ENCODE results near the gene XYLT2. TPM values are rescaled to one million over a fixed set of nuclear protein-coding genes. Genes with fewer than 3 reads are reported as not detected.

The XYLT2 gene
- total RNA-seq, 1 donor from 2014 or later: 21.4 TPM

DNA sequence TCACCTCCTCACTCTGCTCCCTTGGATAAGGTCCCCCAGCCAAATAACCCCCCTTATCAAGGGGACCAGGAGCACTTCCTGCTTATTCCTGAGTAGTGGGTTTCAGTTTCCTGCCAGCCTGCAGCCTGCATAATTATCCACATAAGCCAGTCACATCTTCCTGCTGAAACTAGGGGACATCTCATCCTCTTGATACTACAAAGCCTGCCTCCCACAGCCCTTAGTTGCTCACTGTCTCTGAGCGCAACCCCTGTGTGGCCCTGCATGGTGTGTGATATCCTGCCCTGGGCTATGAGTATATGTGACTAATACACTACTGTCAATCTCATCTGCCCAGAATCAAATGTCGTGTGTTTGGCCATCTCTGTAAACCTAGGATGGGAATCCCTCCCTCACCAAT lies 8.0 kb upstream of the XYLT2 start:
- CTCF ChIA-PET: no interaction called here
- TF ChIP-seq, protein P1, sequence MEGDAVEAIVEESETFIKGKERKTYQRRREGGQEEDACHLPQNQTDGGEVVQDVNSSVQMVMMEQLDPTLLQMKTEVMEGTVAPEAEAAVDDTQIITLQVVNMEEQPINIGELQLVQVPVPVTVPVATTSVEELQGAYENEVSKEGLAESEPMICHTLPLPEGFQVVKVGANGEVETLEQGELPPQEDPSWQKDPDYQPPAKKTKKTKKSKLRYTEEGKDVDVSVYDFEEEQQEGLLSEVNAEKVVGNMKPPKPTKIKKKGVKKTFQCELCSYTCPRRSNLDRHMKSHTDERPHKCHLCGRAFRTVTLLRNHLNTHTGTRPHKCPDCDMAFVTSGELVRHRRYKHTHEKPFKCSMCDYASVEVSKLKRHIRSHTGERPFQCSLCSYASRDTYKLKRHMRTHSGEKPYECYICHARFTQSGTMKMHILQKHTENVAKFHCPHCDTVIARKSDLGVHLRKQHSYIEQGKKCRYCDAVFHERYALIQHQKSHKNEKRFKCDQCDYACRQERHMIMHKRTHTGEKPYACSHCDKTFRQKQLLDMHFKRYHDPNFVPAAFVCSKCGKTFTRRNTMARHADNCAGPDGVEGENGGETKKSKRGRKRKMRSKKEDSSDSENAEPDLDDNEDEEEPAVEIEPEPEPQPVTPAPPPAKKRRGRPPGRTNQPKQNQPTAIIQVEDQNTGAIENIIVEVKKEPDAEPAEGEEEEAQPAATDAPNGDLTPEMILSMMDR (IDR thresholded peaks at IDR 0.05): no peak
- POLR2A ChIA-PET: no interaction called here

DNA sequence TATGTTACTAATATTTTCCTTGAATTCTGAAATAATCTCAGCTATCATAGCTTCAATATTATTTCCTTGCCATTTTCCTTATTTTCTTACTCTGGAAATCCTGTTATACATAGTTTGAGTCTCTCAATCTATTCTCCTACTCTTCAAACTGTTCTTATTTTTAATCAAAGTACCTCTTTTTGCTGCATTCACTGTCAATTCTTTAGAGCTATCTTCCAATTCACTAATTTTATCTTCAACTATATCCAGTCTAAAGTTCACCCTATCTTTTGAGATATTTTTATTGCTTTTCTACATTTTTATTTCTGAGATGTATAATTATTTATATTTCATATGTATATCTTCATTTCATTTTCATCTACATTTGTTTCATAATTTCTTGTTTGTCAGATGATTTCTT lies 7.3 kb upstream of the XYLT2 start:
- ATAC-seq (ENCODE audit: low read depth): no peak
- Mint-ChIP-seq H3K27me3 (peaks cover 2% of the 10 kb centered on the region), H3K9me3 (peaks cover 12% of the 10 kb centered on the region), H3K27ac (no peak overlapping the region), H3K4me1 (peaks cover 1% of the 10 kb centered on the region), H3K36me3 (ENCODE audit: low read depth) (no peaks in the 10 kb centered on the region), H3K4me3 (no peak overlapping the region)
- ChIA-PET CTCF (no interaction called here), POLR2A (interaction anchor here (1.0 kb wide), 1 partner anchor 18 kb away, joined by 3 read pairs; no protein-coding TSS in a partner anchor)
- intact Hi-C loops (cut with micrococcal nuclease): no loop called here
- TF ChIP-seq, protein P1 (IDR thresholded peaks at IDR 0.05): no peak
- DNase-seq: no peak

More for the DNA sequence above, 8.0 kb upstream of the XYLT2 start:
- H3K27me3 Mint-ChIP-seq: peaks cover 4% of the 10 kb centered on the region
- intact Hi-C loops (cut with micrococcal nuclease): no loop called here
- H3K36me3 Mint-ChIP-seq (ENCODE audit: low read depth): no peaks in the 10 kb centered on the region
- no peak overlapping the region for H3K4me3 Mint-ChIP-seq
- peaks cover 1% of the 10 kb centered on the region for H3K4me1 Mint-ChIP-seq
- H3K27ac Mint-ChIP-seq: no peak overlapping the region
- DNase-seq (no peak), ATAC-seq (ENCODE audit: low read depth) (no peak)
- H3K9me3 Mint-ChIP-seq: peaks cover 12% of the 10 kb centered on the region

DNA sequence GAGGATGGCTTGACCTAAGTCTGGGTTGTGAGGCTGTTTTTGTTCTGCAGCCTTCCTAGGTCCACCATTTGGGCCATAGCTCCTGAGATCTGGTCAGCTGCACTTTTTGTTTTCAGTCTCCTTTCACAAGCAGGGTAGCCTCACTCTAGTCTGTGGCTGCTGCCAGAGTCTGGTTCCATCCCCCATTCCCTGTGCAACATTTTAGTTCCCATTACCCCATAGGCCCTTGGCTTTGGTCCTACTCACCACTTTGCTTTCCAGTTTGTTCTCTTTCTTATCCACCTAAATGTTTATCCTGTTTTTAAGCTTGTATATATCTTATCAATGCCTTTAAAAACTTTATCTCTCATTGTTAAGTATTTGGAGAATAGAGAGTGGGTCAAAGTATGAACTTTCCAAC lies 6.5 kb upstream of the XYLT2 start:
- Mint-ChIP-seq H3K4me3 (no peak overlapping the region), H3K36me3 (ENCODE audit: low read depth) (no peaks in the 10 kb centered on the region), H3K27ac (no peak overlapping the region), H3K9me3 (peaks cover 12% of the 10 kb centered on the region), H3K4me1 (no peaks in the 10 kb centered on the region), H3K27me3 (no peaks in the 10 kb centered on the region)
- intact Hi-C loops (cut with micrococcal nuclease): no loop called here
- CTCF ChIA-PET: no interaction called here
- DNase-seq (no peak), ATAC-seq (ENCODE audit: low read depth) (no peak)
- POLR2A ChIA-PET: interaction anchor here (1.0 kb wide), 1 partner anchor 19 kb away, joined by 3 read pairs; no protein-coding TSS in a partner anchor
- TF ChIP-seq, protein P1 (IDR thresholded peaks at IDR 0.05): no peak

DNA sequence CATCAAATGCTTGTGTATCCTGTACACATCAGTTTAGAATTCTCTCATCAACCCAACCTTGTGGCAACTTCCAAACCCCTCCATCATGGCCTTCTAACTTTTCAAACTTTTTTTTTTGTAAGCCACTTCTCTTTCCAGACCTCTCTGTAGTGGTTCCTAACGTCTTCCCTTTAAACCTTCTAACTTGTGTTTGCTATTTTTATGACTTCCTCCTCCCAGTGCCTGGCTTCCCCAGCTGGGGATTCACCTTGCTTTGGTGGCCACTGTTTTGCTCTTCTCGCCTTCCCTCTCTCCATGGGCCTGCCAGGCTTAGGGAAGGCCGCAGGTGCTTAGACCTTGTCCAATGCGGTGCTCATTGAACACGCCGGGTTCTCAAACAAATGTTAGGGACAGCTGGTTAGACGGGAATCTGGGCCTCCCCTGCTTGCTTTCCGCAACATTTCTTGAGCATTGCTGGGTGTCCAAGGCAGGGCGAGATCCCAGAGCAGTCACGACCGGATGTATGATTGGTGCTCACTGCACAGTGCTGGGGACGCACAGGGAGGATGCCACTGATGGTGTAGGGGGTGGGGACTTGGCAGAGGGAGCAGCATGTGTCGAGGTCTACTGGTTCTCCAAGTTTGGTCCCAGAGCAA lies 1.1 kb upstream of the XYLT2 start:
- Mint-ChIP-seq H3K27me3 (no peaks in the 10 kb centered on the region), H3K4me3 (peak overlapping the region; percentile 78), H3K27ac (no peak overlapping the region), H3K9me3 (no peaks in the 10 kb centered on the region), H3K36me3 (ENCODE audit: low read depth) (peaks cover 1% of the 10 kb centered on the region), H3K4me1 (peaks cover 24% of the 10 kb centered on the region)
- TF ChIP-seq, protein P1 (IDR thresholded peaks at IDR 0.05): no peak
- intact Hi-C loops (cut with micrococcal nuclease): loop anchor here (1.0 kb wide), 2 partner anchors 27 to 134 kb away; no protein-coding TSS in a partner anchor
- DNase-seq (no peak), ATAC-seq (ENCODE audit: low read depth) (no peak)
- CTCF ChIA-PET: no interaction called here
- POLR2A ChIA-PET: interaction anchor here (0.7 kb wide), 2 partner anchors 56 to 220 kb away, joined by 3 to 5 read pairs; no protein-coding TSS in a partner anchor

DNA sequence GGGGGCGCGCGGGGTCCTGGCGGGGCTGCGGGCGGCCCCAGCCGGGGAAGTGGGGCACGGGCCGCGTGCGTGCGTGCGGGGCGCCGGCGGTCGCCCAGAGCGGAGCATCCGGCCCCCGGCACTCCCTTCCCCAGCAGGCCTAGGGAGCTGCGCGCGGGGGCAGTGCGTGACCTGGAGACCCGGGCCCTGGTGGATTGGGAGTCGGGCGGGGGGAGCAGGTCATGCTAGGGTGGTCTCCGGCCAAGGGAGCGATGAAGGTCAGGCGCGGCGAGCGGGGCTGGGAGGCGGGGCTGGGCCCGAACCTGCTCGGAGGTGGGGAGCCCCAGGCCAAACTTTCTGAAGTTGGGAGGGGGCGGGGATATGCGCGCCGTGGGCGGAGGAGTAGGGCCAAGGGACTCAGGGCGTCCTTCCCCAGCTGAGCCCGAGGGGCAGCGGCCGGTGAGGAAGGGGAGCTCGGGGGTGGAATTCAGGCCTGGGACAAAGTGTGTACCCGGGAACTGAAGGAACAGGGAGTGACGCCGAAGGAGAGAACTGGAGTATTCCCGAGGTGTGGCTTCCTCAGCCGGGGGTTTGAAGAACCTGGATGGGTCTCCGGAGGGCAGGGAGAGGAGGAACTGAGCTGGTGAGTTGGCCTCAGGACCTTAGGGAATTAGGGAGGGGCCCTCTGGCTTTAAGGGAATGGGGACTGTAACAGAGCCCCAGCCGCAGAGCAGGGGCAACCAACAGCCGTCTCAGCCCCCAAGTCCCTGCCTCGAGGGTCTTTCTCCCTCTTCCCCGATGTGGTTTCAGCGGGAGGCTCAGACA lies 589 bp downstream of the XYLT2 start:
- no peaks in the 10 kb centered on the region for H3K9me3 Mint-ChIP-seq
- no peaks in the 10 kb centered on the region for H3K27me3 Mint-ChIP-seq
- no peak for DNase-seq
- H3K4me1 Mint-ChIP-seq: peaks cover 24% of the 10 kb centered on the region
- H3K4me3 Mint-ChIP-seq: peak overlapping the region; percentile 89
- ChIA-PET POLR2A (interaction anchor here (0.5 to 1.6 kb wide), 9 partner anchors 11 to 817 kb away, joined by 3 to 7 read pairs (median 4); partner anchors contain the start of genes EME1, LRRC59, MRPL27 and PPP1R9B), CTCF (interaction anchor here (1.0 to 3.2 kb wide), 3 partner anchors 16 to 252 kb away, joined by 3 to 21 read pairs (median 4); partner anchors contain the start of gene LRRC59)
- peak; percentile 59 for ATAC-seq (ENCODE audit: low read depth)
- TF ChIP-seq, protein P1 (IDR thresholded peaks at IDR 0.05): no peak
- peak overlapping the region; percentile 80 for H3K27ac Mint-ChIP-seq
- peaks cover 1% of the 10 kb centered on the region for H3K36me3 Mint-ChIP-seq (ENCODE audit: low read depth)
- intact Hi-C loops (cut with micrococcal nuclease): loop anchor here (1.0 to 2.0 kb wide), 3 partner anchors 50 to 251 kb away; partner anchors contain the start of genes LRRC59, MYCBPAP and PDK2
